Psoas muscle (tissue), 8 donors: ENCODE data around the gene ALK. TPM values are rescaled to one million over a fixed set of nuclear protein-coding genes. Genes with fewer than 3 reads are reported as not detected.

Experiments
- ATAC-seq, 4 donors: fragments of 200-7000 bp; cut with Tn5 transposase; one replicate each; pipeline ENCODE4 v1.9.1; 2020; ENCODE audit warnings: moderate library complexity in 3 of 4, mild to moderate bottlenecking in 2 of 4
- DNase-seq, 2 donors: peaks; one replicate each; pipeline ENCODE4 v3.0.0-alpha.2; 2020
- H3K27ac ChIP-seq: fragments of 200-600 bp; one replicate; pipeline ENCODE4 v1.8.0; 2022
- H3K27me3 ChIP-seq, 3 donors: fragments of 200-600 bp in 1 of 3; one replicate each; pipeline versions ENCODE4 v1.6.1 to v1.8.0; 2013 to 2022; ENCODE audit warnings: low read length in 2 of 3, mild to moderate bottlenecking in 2 of 3, moderate library complexity in 1 of 3; ENCODE audit not compliant: insufficient read depth in 3 of 3
- H3K36me3 ChIP-seq, 2 donors: fragments of 200-600 bp in 1 of 2; one replicate each; pipeline versions ENCODE4 v1.6.1 to v1.8.0; 2013 to 2022; ENCODE audit warnings: low read depth in 1 of 2, mild to moderate bottlenecking in 1 of 2, moderate library complexity in 1 of 2; ENCODE audit not compliant: insufficient read depth in 1 of 2
- H3K4me1 ChIP-seq: fragments of 200-600 bp; one replicate; pipeline ENCODE4 v1.8.0; 2022
- H3K4me3 ChIP-seq: fragments of 200-600 bp; one replicate; pipeline ENCODE4 v1.8.0; 2022; ENCODE audit warnings: mild to moderate bottlenecking
- H3K9me3 ChIP-seq: fragments of 200-600 bp; one replicate; pipeline ENCODE4 v1.8.0; 2022
- WGBS, 3 donors: extraction: QIAGEN DNeasy Blood & Tissue Kit; methylation state at CpG; one replicate each; pipeline versions ENCODE4 v1.1.6 to v1.1.7; 2013; 5-methylcytosine and 5-hydroxymethylcytosine counted together
- intact Hi-C, 2 donors: fragments of 100-400 bp; cut with DNase I; formaldehyde crosslinking; loops; one replicate each; pipeline versions ENCODE4 v1.11.0 to v1.14.2; 2022
- polyA plus RNA-seq, 3 donors: library from polyadenylated mRNA; stranded (reverse); fragments of 200-250 nt; gene quantifications; one replicate each; pipeline ENCODE4 v1.2.3, GENCODE V29; 2013
- total RNA-seq, 4 donors: library from RNA; stranded (reverse); fragmentation: NEBNext Ultra II Directional in 2 of 4; extraction: Animal tissue kit (Norgen Biotek cat#: 25700) in 2 of 4; gene quantifications; one replicate each; pipeline versions ENCODE4 v1.2.1 to v1.2.4, GENCODE V29; 2021 to 2023
- TF ChIP-seq, protein P1 (sequence below): fragments of 200-600 bp; IDR thresholded peaks from one replicate; pipeline ENCODE4 v1.8.0; 2022; ENCODE audit warnings: antibody characterized with exemption
- donor health status: healthy with polysubstance abuse.
- donor health status: DM: no; HTN: no; CAD: no; lungs with moderate emphysema.
- donor health status: Bipolar disorder and iron deficiency.
- donor health status: healthy.
- donor health status: DM: yes; HTN: yes; CAD: no.
- donor health status: DM: no; HTN: no; CAD: no.
- donor health status: DM: no; HTN: no; CAD: no.
- donor health status: DM: yes; HTN: yes; CAD: no.

ALK gene
- total and polyA plus RNA-seq, 7 donors, result 0.03 to 0.32 (median 0.08) TPM; not detected in 2

- Histone ChIP-seq H3K27ac (no peak overlapping the region), H3K4me3 (no peak overlapping the region), H3K27me3 (peaks cover 0 to 2% (median 0%) of the 10 kb centered on the region in 3 donors), H3K36me3 (no peaks in the 10 kb centered on the region), H3K9me3 (no peaks in the 10 kb centered on the region), H3K4me1 (no peaks in the 10 kb centered on the region)
- intact Hi-C loops, result no loop called here
- no peak for DNase-seq
- WGBS, 3 donors, result 72 to 80% (median 79%) methylated on average over 5 of the region's 5 CpGs
- TF ChIP-seq, protein P1, sequence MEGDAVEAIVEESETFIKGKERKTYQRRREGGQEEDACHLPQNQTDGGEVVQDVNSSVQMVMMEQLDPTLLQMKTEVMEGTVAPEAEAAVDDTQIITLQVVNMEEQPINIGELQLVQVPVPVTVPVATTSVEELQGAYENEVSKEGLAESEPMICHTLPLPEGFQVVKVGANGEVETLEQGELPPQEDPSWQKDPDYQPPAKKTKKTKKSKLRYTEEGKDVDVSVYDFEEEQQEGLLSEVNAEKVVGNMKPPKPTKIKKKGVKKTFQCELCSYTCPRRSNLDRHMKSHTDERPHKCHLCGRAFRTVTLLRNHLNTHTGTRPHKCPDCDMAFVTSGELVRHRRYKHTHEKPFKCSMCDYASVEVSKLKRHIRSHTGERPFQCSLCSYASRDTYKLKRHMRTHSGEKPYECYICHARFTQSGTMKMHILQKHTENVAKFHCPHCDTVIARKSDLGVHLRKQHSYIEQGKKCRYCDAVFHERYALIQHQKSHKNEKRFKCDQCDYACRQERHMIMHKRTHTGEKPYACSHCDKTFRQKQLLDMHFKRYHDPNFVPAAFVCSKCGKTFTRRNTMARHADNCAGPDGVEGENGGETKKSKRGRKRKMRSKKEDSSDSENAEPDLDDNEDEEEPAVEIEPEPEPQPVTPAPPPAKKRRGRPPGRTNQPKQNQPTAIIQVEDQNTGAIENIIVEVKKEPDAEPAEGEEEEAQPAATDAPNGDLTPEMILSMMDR, result no peak
- ATAC-seq, result no peak
Measured at GRCh38 chr2:29270701-29271121, 650.7 kb downstream of the ALK start.

- DNase-seq, result no peak
- Histone ChIP-seq H3K36me3 (no peaks in the 10 kb centered on the region), H3K4me1 (no peaks in the 10 kb centered on the region), H3K27me3 (peaks cover 0 to 2% (median 0%) of the 10 kb centered on the region in 3 donors), H3K9me3 (no peaks in the 10 kb centered on the region), H3K27ac (no peak overlapping the region), H3K4me3 (no peak overlapping the region)
- TF ChIP-seq, protein P1, result no peak
- intact Hi-C loops, result no loop called here
- 56 to 61% (median 59%) methylated on average over 5 of the region's 5 CpGs for WGBS, 3 donors
- ATAC-seq, result no peak
Measured at GRCh38 chr2:29269765-29270109, 651.6 kb downstream of the ALK start.

GRCh38 chr2:29269095-29269764 lies 652.2 kb downstream of the ALK start:
- WGBS, 3 donors, result 71 to 74% (median 71%) methylated on average over 11 of the region's 11 CpGs
- TF ChIP-seq, protein P1, result no peak
- Histone ChIP-seq H3K27me3 (peaks cover 0 to 2% (median 0%) of the 10 kb centered on the region in 3 donors), H3K4me1 (no peaks in the 10 kb centered on the region), H3K36me3 (no peaks in the 10 kb centered on the region), H3K27ac (no peak overlapping the region), H3K4me3 (no peak overlapping the region), H3K9me3 (no peaks in the 10 kb centered on the region)
- DNase-seq, result no peak
- intact Hi-C loops, result no loop called here
- ATAC-seq, result no peak

- H3K4me1 ChIP-seq, result no peaks in the 10 kb centered on the region
- DNase-seq (no peak), ATAC-seq (no peak)
- TF ChIP-seq, protein P1, result no peak
- H3K27ac ChIP-seq, result no peak overlapping the region
- H3K27me3 ChIP-seq, result peaks cover 0 to 2% (median 0%) of the 10 kb centered on the region in 3 donors
- intact Hi-C loops, result no loop called here
- WGBS, 3 donors, result 29 to 78% (median 37%) methylated on average over 2 of the region's 2 CpGs
- no peaks in the 10 kb centered on the region for H3K9me3 ChIP-seq
- H3K4me3 ChIP-seq, result no peak overlapping the region
- no peaks in the 10 kb centered on the region for H3K36me3 ChIP-seq
Measured at GRCh38 chr2:29267720-29268119, 653.7 kb downstream of the ALK start.

DNA sequence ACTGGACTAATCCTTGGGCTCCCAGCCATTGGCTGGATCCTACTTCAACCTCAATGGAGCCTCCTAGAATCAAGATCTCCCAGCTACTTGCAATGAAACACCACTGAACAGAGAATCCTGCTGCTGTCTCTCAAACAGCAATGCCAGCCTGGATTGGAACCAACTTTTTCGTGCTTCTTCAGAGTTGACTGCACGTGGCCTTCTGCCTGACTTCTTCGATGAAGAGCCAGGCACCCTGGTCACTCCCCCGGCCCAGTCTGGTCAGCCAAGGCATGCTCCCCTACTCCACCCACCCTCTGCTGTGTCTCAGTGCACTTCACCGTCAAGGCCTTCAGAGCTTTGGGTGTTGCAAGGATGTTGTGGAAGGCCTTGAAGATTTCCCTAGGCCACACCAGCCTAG lies 657.5 kb downstream of the ALK start:
- DNase-seq (no peak), ATAC-seq (no peak)
- 68 to 83% (median 74%) methylated on average over 5 of the region's 5 CpGs for WGBS, 3 donors
- no peaks in the 10 kb centered on the region for H3K36me3 ChIP-seq
- TF ChIP-seq, protein P1, result no peak
- H3K27me3 ChIP-seq, result peaks cover 0 to 9% (median 1%) of the 10 kb centered on the region in 3 donors
- no peaks in the 10 kb centered on the region for H3K4me1 ChIP-seq
- H3K27ac ChIP-seq, result no peak overlapping the region
- no peaks in the 10 kb centered on the region for H3K9me3 ChIP-seq
- no peak overlapping the region for H3K4me3 ChIP-seq
- intact Hi-C loops, result no loop called here
